HepG2 (cell line): ENCODE data around the gene RIT2. TPM values are rescaled to one million over a fixed set of nuclear protein-coding genes. Genes with fewer than 3 reads are reported as not detected.

Experiments
- ATAC-seq: fragments of 200-7000 bp; cut with Tn5 transposase; 3 replicates; pipeline ENCODE4 v1.9.1; 2020; ENCODE audit warnings: mild to moderate bottlenecking, moderate library complexity
- BruUV-seq: library from RNA; stranded (reverse); fragments of 400-500 nt; replicated peaks from 2 replicates; lab custom pipeline; 2021; lab: Mats Ljungman, UMichigan
- CTCF ChIA-PET: fragments of 300-600 bp; formaldehyde crosslinking; extraction: SDS; loops from one replicate; lab custom pipeline; 2021; ENCODE audit warnings: low total read pairs, inconsistent platforms, low intra/inter-chr PET ratio; lab: Yijun Ruan, JAX
- POLR2A ChIA-PET: fragments of 350-600 bp; sonication (Branson Sonifier 250); formaldehyde crosslinking; loops from one replicate; lab custom pipeline; 2020; ENCODE audit warnings: antibody characterized with exemption, inconsistent platforms; lab: Yijun Ruan, JAX
- DNase-seq: peaks from one replicate; pipeline ENCODE4 v3.0.0-alpha.2; 2015; ENCODE audit warnings: low spot score
- FAIRE-seq: peaks from 3 replicates; lab custom pipeline; 2011; peaks lifted over from hg19 to GRCh38; lab: Jason Lieb, UNC
- H2AFZ ChIP-seq: one replicate; pipeline ENCODE4 v1.6.1; 2011; ENCODE audit warnings: low read length, inconsistent platforms
- H3K27ac ChIP-seq: fragments of 300-600 bp; 3 replicates; pipeline ENCODE4 v1.8.0; 2011; ENCODE audit warnings: mixed run types, mild to moderate bottlenecking, mixed read lengths, low read length, inconsistent platforms; ENCODE audit not compliant: insufficient read depth; ENCODE audit errors: extremely low read length
- H3K27me3 ChIP-seq, 2 experiments: fragments of 200-600 bp in 1 of 2; 2 replicates in 1 of 2; 3 replicates in 1 of 2; pipeline versions ENCODE4 v1.6.0 to v1.8.0; 2011; ENCODE audit warnings: low read length in 2 of 2, mild to moderate bottlenecking in 2 of 2, moderate library complexity in 2 of 2, inconsistent platforms in 1 of 2; ENCODE audit not compliant: insufficient read depth in 2 of 2, control insufficient read depth in 1 of 2
- H3K36me3 ChIP-seq, 2 experiments: fragments of 200-600 bp in 1 of 2; replicated peaks in 1 of 2; 2 replicates in 1 of 2; 3 replicates in 1 of 2; pipeline versions ENCODE4 v1.5.1 to v1.8.0; 2011; ENCODE audit warnings: low read length in 2 of 2, inconsistent platforms in 1 of 2; ENCODE audit not compliant: insufficient read depth in 2 of 2, control insufficient read depth in 1 of 2
- H3K4me1 ChIP-seq: 2 replicates; pipeline ENCODE4 v1.5.1; 2012; ENCODE audit warnings: low read length, inconsistent platforms; ENCODE audit not compliant: insufficient read depth
- H3K4me2 ChIP-seq: 2 replicates; pipeline ENCODE4 v1.6.0; 2011; ENCODE audit warnings: low read depth, low read length, inconsistent platforms
- H3K4me3 ChIP-seq, 3 experiments: fragments of 200-600 bp in 1 of 3; sonication (generic), shearing (Covaris generic) in 1 of 3; replicated peaks in 1 of 3; 2 replicates each; pipeline ENCODE4 v1.5.1; 2011 to 2016; ENCODE audit warnings: low read length in 3 of 3, inconsistent platforms in 2 of 3, low read depth in 2 of 3, mild to moderate bottlenecking in 2 of 3, control low read depth in 1 of 3, mixed read lengths in 1 of 3; ENCODE audit not compliant: insufficient read depth in 1 of 3
- H3K79me2 ChIP-seq: one replicate; pipeline ENCODE4 v1.6.1; 2011; ENCODE audit warnings: low read length, inconsistent platforms; ENCODE audit not compliant: insufficient read depth
- H3K9ac ChIP-seq: 2 replicates; pipeline ENCODE4 v1.6.0; 2011; ENCODE audit warnings: mild to moderate bottlenecking, low read depth, low read length, inconsistent platforms; ENCODE audit not compliant: insufficient read depth
- H3K9me3 ChIP-seq: 2 replicates; pipeline ENCODE4 v1.5.1; 2012; ENCODE audit warnings: mild to moderate bottlenecking, low read length
- H4K20me1 ChIP-seq: 2 replicates; pipeline ENCODE4 v1.6.0; 2011; ENCODE audit warnings: inconsistent platforms, mild to moderate bottlenecking, low read length, moderate library complexity; ENCODE audit not compliant: insufficient read depth
- BRD4 ChIP-seq: sonication (generic); formaldehyde crosslinking; IDR thresholded peaks from 2 replicates; pipeline ENCODE4 v1.4.0; 2020; ENCODE audit warnings: missing genetic modification reagents
- CCAR2 ChIP-seq: fragments of 200-400 bp; formaldehyde crosslinking; optimal IDR thresholded peaks from 2 replicates; pipeline ENCODE3; 2018; ENCODE audit warnings: low read depth, mild to moderate bottlenecking, low read length, moderate library complexity
- ISX ChIP-seq: sonication (generic); formaldehyde crosslinking; conservative IDR thresholded peaks from 2 replicates; pipeline ENCODE4 v1.5.0; 2020; ENCODE audit warnings: missing genetic modification reagents
- MIER2 ChIP-seq: IDR thresholded peaks from 2 replicates; pipeline ENCODE4 v1.6.1; 2016; ENCODE audit warnings: missing biosample characterization, missing genetic modification reagents
- SNAPC2 ChIP-seq: sonication (generic); formaldehyde crosslinking; IDR thresholded peaks from 2 replicates; pipeline ENCODE4 v1.8.1; 2022; ENCODE audit warnings: mild to moderate bottlenecking, missing genetic modification reagents
- XRCC5 ChIP-seq: fragments of 200-400 bp; formaldehyde crosslinking; optimal IDR thresholded peaks from 2 replicates; pipeline ENCODE3; 2017; ENCODE audit warnings: mild to moderate bottlenecking, low read length
- ZNF326 ChIP-seq: sonication (generic); formaldehyde crosslinking; IDR thresholded peaks from 2 replicates; pipeline ENCODE4 v1.4.0; 2020; ENCODE audit warnings: missing genetic modification reagents, borderline replicate concordance
- ZNF549 ChIP-seq: sonication (generic); formaldehyde crosslinking; IDR thresholded peaks from 2 replicates; pipeline ENCODE4 v1.5.0; 2020; ENCODE audit warnings: missing genetic modification reagents
- ZNF816 ChIP-seq: sonication (generic); formaldehyde crosslinking; IDR thresholded peaks from 2 replicates; pipeline ENCODE4 v1.8.0; 2022; ENCODE audit warnings: missing genetic modification reagents, mild to moderate bottlenecking, borderline replicate concordance
- WGBS: methylation state at CpG from one replicate; pipeline ENCODE4 v1.1.6; 2017; ENCODE audit warnings: low lambda C conversion rate; 5-methylcytosine and 5-hydroxymethylcytosine counted together
- in situ Hi-C: cut with HindIII; loops from 2 replicates; pipeline ENCODE4 v1.10.0; 2017; ENCODE audit warnings: low pct_unique_long_range_greater_than_20kb; ENCODE audit not compliant: extremely low pct_ligation_motif_present
- intact Hi-C: fragments of 100-400 bp; cut with micrococcal nuclease; formaldehyde crosslinking; loops from one replicate; pipeline ENCODE4 v1.10.0; 2022; ENCODE audit not compliant: unreplicated experiment
- polyA plus RNA-seq, 8 experiments: library from polyadenylated mRNA; depleted of rRNA in 3 of 8; stranded (reverse) in 7 of 8; unstranded in 1 of 8; fragments of >200 nt; fragmentation: Illumina TruSeq in 4 of 8; extraction: Trizol in 4 of 8; gene quantifications; 2 replicates each; pipeline versions ENCODE4 v1.2.1 to v1.2.3, GENCODE V29; 2011 to 2016; ENCODE audit warnings: low read depth in 4 of 8, missing spikeins in 1 of 8, mixed read lengths in 1 of 8; ENCODE audit not compliant: insufficient read depth in 1 of 8
- total RNA-seq, 5 experiments: library from RNA; depleted of rRNA; stranded (reverse); fragments of >200 nt; fragmentation: Illumina TruSeq; extraction: Trizol; gene quantifications; 2 replicates each; pipeline ENCODE4 v1.2.3, GENCODE V29; 2016; ENCODE audit warnings: low read depth in 1 of 5
- TF ChIP-seq, protein P1 (sequence below): sonication (generic); formaldehyde crosslinking; IDR thresholded peaks from 2 replicates; pipeline ENCODE4 v1.5.1; 2020; ENCODE audit warnings: mild to moderate bottlenecking, missing genetic modification reagents
- TF ChIP-seq, protein P2 (sequence below): sonication (generic); formaldehyde crosslinking; IDR thresholded peaks from 2 replicates; pipeline ENCODE4 v1.8.0; 2022; ENCODE audit warnings: missing genetic modification reagents, mild to moderate bottlenecking, inconsistent platforms, borderline replicate concordance

Gene RIT2
- total and polyA plus RNA-seq, 2 of the 13 experiments (the other 11 are each of a cell fraction or from before 2014, with no cell fraction given), result not detected

DNA sequence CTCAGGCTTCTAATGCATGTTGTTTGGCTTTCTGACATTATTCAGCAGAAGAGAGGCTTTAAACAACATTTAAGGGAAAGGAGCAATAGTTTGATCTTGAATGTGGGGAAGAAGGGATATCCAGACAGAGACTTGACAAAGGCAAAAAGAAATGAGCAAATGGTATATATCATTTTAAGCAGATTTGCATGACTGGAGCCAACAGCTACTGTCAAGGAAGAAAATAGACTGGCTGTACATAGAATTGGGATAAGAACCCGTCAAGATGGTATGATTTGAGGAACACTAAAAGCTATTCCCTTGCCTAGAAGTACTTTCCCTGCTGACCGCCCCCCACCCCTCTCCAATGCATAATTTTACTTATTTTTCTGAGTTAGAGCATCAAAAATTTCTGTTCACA lies 174.5 kb downstream of the RIT2 start (continued):
- TF ChIP-seq ZNF326 (CRISPR knock-in tag), result no peak
- TF ChIP-seq MIER2, result no peak
- no peak for TF ChIP-seq CCAR2
- TF ChIP-seq BRD4 (CRISPR knock-in tag), result no peak
- TF ChIP-seq ZNF549 (CRISPR knock-in tag), result no peak
- TF ChIP-seq ZNF816, result no peak
- no peak for TF ChIP-seq SNAPC2 (CRISPR knock-in tag)
- TF ChIP-seq, protein P1, sequence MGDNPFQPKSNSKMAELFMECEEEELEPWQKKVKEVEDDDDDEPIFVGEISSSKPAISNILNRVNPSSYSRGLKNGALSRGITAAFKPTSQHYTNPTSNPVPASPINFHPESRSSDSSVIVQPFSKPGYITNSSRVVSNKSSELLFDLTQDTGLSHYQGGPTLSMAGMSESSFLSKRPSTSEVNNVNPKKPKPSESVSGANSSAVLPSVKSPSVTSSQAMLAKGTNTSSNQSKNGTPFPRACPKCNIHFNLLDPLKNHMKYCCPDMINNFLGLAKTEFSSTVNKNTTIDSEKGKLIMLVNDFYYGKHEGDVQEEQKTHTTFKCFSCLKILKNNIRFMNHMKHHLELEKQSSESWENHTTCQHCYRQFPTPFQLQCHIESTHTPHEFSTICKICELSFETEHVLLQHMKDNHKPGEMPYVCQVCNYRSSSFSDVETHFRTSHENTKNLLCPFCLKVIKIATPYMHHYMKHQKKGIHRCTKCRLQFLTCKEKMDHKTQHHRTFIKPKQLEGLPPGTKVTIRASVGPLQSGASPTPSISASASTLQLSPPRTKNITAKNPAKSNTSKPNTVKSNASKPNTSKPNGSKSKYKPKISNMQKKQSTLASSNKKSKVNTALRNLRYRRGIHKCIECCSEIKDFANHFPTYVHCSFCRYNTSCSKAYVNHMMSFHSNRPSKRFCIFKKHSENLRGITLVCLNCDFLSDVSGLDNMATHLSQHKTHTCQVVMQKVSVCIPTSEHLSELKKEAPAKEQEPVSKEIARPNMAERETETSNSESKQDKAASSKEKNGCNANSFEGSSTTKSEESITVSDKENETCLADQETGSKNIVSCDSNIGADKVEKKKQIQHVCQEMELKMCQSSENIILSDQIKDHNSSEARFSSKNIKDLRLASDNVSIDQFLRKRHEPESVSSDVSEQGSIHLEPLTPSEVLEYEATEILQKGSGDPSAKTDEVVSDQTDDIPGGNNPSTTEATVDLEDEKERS (CRISPR knock-in tag), result no peak
- TF ChIP-seq, all 625 proteins: peak for 0

DNA sequence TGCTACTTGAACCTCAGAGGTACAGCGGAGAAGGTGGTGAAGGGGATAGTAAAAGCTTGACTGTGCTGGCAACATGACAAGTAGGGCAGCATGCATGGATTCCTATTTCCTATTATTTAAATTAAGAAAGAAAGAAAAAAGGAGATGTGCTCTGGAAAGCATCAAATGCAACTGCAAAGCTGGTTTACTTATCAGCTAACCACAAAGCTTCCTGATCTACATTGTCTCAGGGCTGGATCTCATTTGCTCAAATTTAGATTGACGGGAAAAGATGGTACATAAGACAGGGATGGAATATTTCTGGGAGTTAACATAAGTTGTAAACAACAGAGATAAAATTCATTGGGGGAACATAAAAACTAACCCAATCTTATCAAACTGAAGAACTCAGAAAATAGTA lies 178.0 kb downstream of the RIT2 start:
- TF ChIP-seq ISX (CRISPR knock-in tag) (no peak), XRCC5 (no peak)
- TF ChIP-seq, protein P2, sequence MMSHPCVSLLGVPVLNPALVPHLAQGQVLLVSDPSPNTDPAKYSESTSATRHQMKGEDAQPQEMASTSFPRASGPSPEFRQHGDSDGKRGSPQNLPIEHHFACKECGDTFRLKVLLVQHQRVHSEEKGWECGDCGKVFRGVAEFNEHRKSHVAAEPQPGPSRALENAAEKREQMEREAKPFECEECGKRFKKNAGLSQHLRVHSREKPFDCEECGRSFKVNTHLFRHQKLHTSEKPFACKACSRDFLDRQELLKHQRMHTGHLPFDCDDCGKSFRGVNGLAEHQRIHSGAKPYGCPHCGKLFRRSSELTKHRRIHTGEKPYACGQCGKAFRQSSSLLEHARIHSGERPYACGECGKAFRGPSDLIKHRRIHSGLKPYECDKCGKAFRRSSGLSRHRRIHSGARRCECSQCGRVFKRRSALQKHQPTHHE (CRISPR knock-in tag), result no peak
- Histone ChIP-seq H3K79me2 (no peaks in the 10 kb centered on the region), H3K9me3 (no peaks in the 10 kb centered on the region), H3K4me2 (no peak overlapping the region), H2AFZ (no peak overlapping the region), H3K36me3 (no peaks in the 10 kb centered on the region), H3K9ac (no peak overlapping the region), H3K4me3 (no peak overlapping the region), H3K4me1 (no peaks in the 10 kb centered on the region), H4K20me1 (no peaks in the 10 kb centered on the region), H3K27ac (no peak overlapping the region), H3K27me3 (no peaks in the 10 kb centered on the region)
- WGBS, result 20% methylated on average over 2 of the region's 2 CpGs
- no peak for DNase-seq
- ChIA-PET CTCF (no interaction called here), POLR2A (no interaction called here)
- no peak for ATAC-seq
- intact Hi-C loops, result no loop called here
- no peak for FAIRE-seq
- in situ Hi-C loops, result no loop called here
- no TSS peak for BruUV-seq
